HCT116 (cell line): ENCODE results near the gene TMEM74B. TPM values are rescaled to one million over a fixed set of nuclear protein-coding genes. Genes with fewer than 3 reads are reported as not detected.

Experiments
- ATAC-seq: fragments of 200-7000 bp; cut with Tn5 transposase; 2 replicates; pipeline ENCODE4 v1.9.1; 2020; ENCODE audit warnings: mild to moderate bottlenecking, moderate library complexity
- BruUV-seq: library from RNA; stranded (reverse); fragments of 400-500 nt; replicated peaks from 2 replicates; lab custom pipeline; 2021; lab: Mats Ljungman, UMichigan
- CTCF ChIA-PET: fragments of 300-600 bp; sonication (Branson Sonifier 250); formaldehyde crosslinking; loops from one replicate; lab custom pipeline; 2021; ENCODE audit warnings: antibody characterized with exemption; lab: Charles Lee
- POLR2A ChIA-PET: fragments of 300-600, 350-600 bp; sonication (Branson Sonifier 250); formaldehyde crosslinking; loops from one replicate; lab custom pipeline; 2021; ENCODE audit warnings: antibody characterized with exemption; lab: Charles Lee
- RAD21 ChIA-PET, 2 experiments: fragments of 300-600 bp; sonication (Branson Sonifier 250); formaldehyde crosslinking; loops; one replicate each; lab custom pipeline; 2023; ENCODE audit warnings: low total read pairs in 2 of 2; ENCODE audit not compliant: uncharacterized antibody in 2 of 2, unreplicated experiment in 2 of 2, low non-redundant PET in 1 of 2; lab: Charles Lee
- DNase-seq: peaks from one replicate; pipeline ENCODE4 v3.0.0-alpha.2; 2010; ENCODE audit warnings: low read depth, low spot score
- H2AFZ ChIP-seq: fragments of 200-600 bp; shearing (Covaris generic), sonication (generic); 2 replicates; pipeline ENCODE4 v1.6.1; 2017; ENCODE audit warnings: low read depth, mixed run types, mixed read lengths, antibody characterized with exemption, low read length; ENCODE audit not compliant: poor library complexity, severe bottlenecking
- H3K27ac ChIP-seq: 2 replicates; pipeline ENCODE4 v1.5.1; 2012; ENCODE audit warnings: low read depth, low read length
- H3K27me3 ChIP-seq: fragments of 200-600 bp; sonication (generic); 2 replicates; pipeline ENCODE4 v1.6.1; 2016; ENCODE audit warnings: mixed run types, low read length, mixed read lengths; ENCODE audit not compliant: insufficient read depth
- H3K36me3 ChIP-seq, 2 experiments: fragments of 200-500 bp in 1 of 2; fragments of 200-600 bp in 1 of 2; sonication (Bioruptor generic) in 1 of 2; sonication (generic) in 1 of 2; 2 replicates each; pipeline versions ENCODE4 v1.5.1 to v1.6.1; 2014 to 2016; ENCODE audit warnings: low read length in 2 of 2, inconsistent platforms in 1 of 2, mixed read lengths in 1 of 2, mixed run types in 1 of 2; ENCODE audit not compliant: insufficient read depth in 2 of 2, control insufficient read depth in 1 of 2
- H3K4me1 ChIP-seq, 2 experiments: fragments of 200-600 bp in 1 of 2; sonication (generic) in 1 of 2; 2 replicates each; pipeline versions ENCODE4 v1.5.1 to v1.6.1; 2012 to 2017; ENCODE audit warnings: low read length in 2 of 2, inconsistent platforms in 1 of 2, mild to moderate bottlenecking in 1 of 2, mixed read lengths in 1 of 2, mixed run types in 1 of 2, moderate library complexity in 1 of 2; ENCODE audit not compliant: insufficient read depth in 2 of 2, control insufficient read depth in 1 of 2
- H3K4me2 ChIP-seq: fragments of 200-600 bp; sonication (generic); 2 replicates; pipeline ENCODE4 v1.6.1; 2017; ENCODE audit warnings: mixed run types, low read length, mixed read lengths
- H3K4me3 ChIP-seq, 2 experiments: fragments of 200-600 bp in 1 of 2; sonication (generic) in 1 of 2; replicated peaks in 1 of 2; 2 replicates each; pipeline ENCODE4 v1.5.1; 2011 to 2016; ENCODE audit warnings: low read length in 2 of 2, control low read depth in 1 of 2, low read depth in 1 of 2, mild to moderate bottlenecking in 1 of 2, mixed read lengths in 1 of 2, mixed run types in 1 of 2
- H3K79me2 ChIP-seq: fragments of 200-600 bp; sonication (generic); 2 replicates; pipeline ENCODE4 v1.6.1; 2017; ENCODE audit warnings: mild to moderate bottlenecking, mixed run types, low read length, moderate library complexity, mixed read lengths; ENCODE audit not compliant: insufficient read depth
- H3K9ac ChIP-seq: fragments of 200-600 bp; sonication (generic); 2 replicates; pipeline ENCODE4 v1.6.1; 2016; ENCODE audit warnings: low read length, mixed read lengths
- H3K9me2 ChIP-seq: fragments of 200-600 bp; sonication (generic), shearing (Covaris generic); 2 replicates; pipeline ENCODE4 v1.6.1; 2017; ENCODE audit warnings: mixed run types, mild to moderate bottlenecking, moderate library complexity; ENCODE audit not compliant: insufficient read depth
- H3K9me3 ChIP-seq, 2 experiments: fragments of 200-500 bp in 1 of 2; fragments of 200-600 bp in 1 of 2; sonication (Bioruptor generic) in 1 of 2; sonication (generic) in 1 of 2; 2 replicates each; pipeline ENCODE4 v1.6.1; 2014 to 2017; ENCODE audit warnings: low read length in 2 of 2, mixed read lengths in 2 of 2, inconsistent platforms in 1 of 2, low read depth in 1 of 2, mild to moderate bottlenecking in 1 of 2, mixed run types in 1 of 2, moderate library complexity in 1 of 2; ENCODE audit not compliant: control insufficient read depth in 1 of 2, insufficient read depth in 1 of 2
- H4K20me1 ChIP-seq: fragments of 200-600 bp; sonication (generic), shearing (Covaris generic); 2 replicates; pipeline ENCODE4 v1.6.1; 2017; ENCODE audit warnings: mixed run types, mild to moderate bottlenecking, moderate library complexity; ENCODE audit not compliant: insufficient read depth
- CBX3 ChIP-seq: IDR thresholded peaks from 2 replicates; pipeline ENCODE4 v1.6.1; 2012; ENCODE audit warnings: low read depth
- CEBPB ChIP-seq: IDR thresholded peaks from 2 replicates; pipeline ENCODE4 v1.6.1; 2012; ENCODE audit warnings: low read depth
- EGR1 ChIP-seq: IDR thresholded peaks from 2 replicates; pipeline ENCODE4 v1.6.1; 2012; ENCODE audit warnings: low read depth
- ELF1 ChIP-seq: IDR thresholded peaks from 2 replicates; pipeline ENCODE4 v1.6.1; 2012; ENCODE audit warnings: low read depth, borderline replicate concordance
- EZH2 ChIP-seq: fragments of 200-600 bp; sonication (generic); IDR thresholded peaks from 2 replicates; pipeline ENCODE4 v1.6.1; 2017; ENCODE audit warnings: antibody characterized with exemption, mixed run types
- EZH2phosphoT487 ChIP-seq: fragments of 200-600 bp; IDR thresholded peaks from 2 replicates; pipeline ENCODE4 v1.6.1; 2018; ENCODE audit warnings: antibody characterized with exemption, borderline replicate concordance
- FOSL1 ChIP-seq: IDR thresholded peaks from 2 replicates; pipeline ENCODE4 v1.6.1; 2012; ENCODE audit warnings: low read depth
- JUND ChIP-seq: IDR thresholded peaks from 2 replicates; pipeline ENCODE4 v1.6.1; 2012
- POLR2A ChIP-seq: IDR thresholded peaks from 2 replicates; pipeline ENCODE4 v1.7.0; 2011; ENCODE audit warnings: borderline replicate concordance; ENCODE audit not compliant: insufficient read depth, insufficient read length; ENCODE audit errors: extremely low read depth
- POLR2AphosphoS5 ChIP-seq: IDR thresholded peaks from 2 replicates; pipeline ENCODE4 v1.6.1; 2011; ENCODE audit warnings: mild to moderate bottlenecking, low read depth, low read length, moderate library complexity
- RAD21 ChIP-seq: IDR thresholded peaks from 2 replicates; pipeline ENCODE4 v1.6.1; 2012; ENCODE audit warnings: low read depth, mild to moderate bottlenecking
- SP1 ChIP-seq: IDR thresholded peaks from 2 replicates; pipeline ENCODE4 v1.6.1; 2012; ENCODE audit warnings: low read depth
- TCF7L2 ChIP-seq: IDR thresholded peaks from 2 replicates; pipeline ENCODE4 v1.7.0; 2011; ENCODE audit warnings: borderline replicate concordance, inconsistent platforms; ENCODE audit not compliant: insufficient read depth, insufficient read length; ENCODE audit errors: extremely low read depth
- ZNF274 ChIP-seq: fragments of 200-500 bp; sonication (Bioruptor generic); IDR thresholded peaks from 2 replicates; pipeline ENCODE4 v1.6.1; 2014; ENCODE audit warnings: mild to moderate bottlenecking, low read depth, low read length, inconsistent platforms
- intact Hi-C: fragments of 100-400 bp; cut with micrococcal nuclease; formaldehyde crosslinking; loops from 2 replicates; pipeline ENCODE4 v1.10.0; 2022
- total RNA-seq: library from RNA; stranded (reverse); gene quantifications from one replicate; pipeline ENCODE4 v1.2.1, GENCODE V29; 2021; ENCODE audit not compliant: unreplicated experiment
- TF ChIP-seq, protein P1 (sequence below): IDR thresholded peaks from 2 replicates; pipeline ENCODE4 v1.6.1; 2012
- TF ChIP-seq, protein P2 (sequence below): IDR thresholded peaks from 2 replicates; pipeline ENCODE4 v1.6.1; 2012
- TF ChIP-seq, protein P3 (sequence below), 3 experiments: fragments of 200-600 bp in 1 of 3; sonication (generic) in 1 of 3; IDR thresholded peaks in 2 of 3; conservative IDR thresholded peaks in 1 of 3; 2 replicates each; pipeline ENCODE4 v1.5.1; 2012 to 2017; ENCODE audit warnings: low read depth in 2 of 3, low read length in 2 of 3, antibody characterized with exemption in 1 of 3, borderline replicate concordance in 1 of 3, control low read depth in 1 of 3, mild to moderate bottlenecking in 1 of 3, mixed read lengths in 1 of 3, mixed run types in 1 of 3, moderate library complexity in 1 of 3; ENCODE audit not compliant: insufficient read depth in 1 of 3
- TF ChIP-seq, protein P4 (sequence below): IDR thresholded peaks from 2 replicates; pipeline ENCODE4 v1.6.1; 2012; ENCODE audit warnings: low read depth

Gene TMEM74B
- total RNA-seq, 1 experiment from 2014 or later: 25.7 TPM

DNA sequence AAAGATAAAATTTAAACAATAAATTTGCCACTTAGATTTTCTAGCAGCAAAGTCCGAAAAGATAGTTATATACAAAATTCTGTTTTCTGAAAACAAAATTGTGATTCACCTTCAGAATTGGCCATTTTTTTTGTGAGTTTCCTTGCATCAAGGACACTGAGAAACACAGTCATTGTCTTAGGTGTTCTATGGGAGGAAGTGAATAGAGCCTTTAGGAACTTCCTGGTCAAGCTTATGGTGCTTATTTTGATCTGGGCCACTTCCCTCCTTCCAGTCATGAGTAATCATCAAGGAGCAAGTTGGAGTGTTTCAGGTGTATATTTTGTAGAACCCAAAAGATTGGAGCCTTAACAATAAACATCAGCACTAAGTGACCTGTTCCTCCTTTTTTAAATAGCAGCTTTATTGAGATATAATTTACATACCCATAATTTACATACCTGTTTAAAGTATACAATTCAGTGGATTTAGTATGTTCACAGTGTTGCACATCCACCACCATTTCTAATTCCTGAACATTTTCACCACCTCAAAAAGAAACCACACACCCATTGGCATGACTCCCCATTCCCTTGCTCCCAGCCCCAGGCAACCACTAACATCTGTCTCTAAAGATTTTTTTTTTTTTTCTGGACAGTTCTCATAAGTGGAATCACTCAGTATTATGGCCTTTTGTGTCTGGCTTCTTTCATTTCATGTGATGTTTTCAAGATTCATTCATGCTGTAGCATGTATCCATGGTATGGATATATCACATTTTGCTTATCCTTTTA, 17.6 kb downstream of the TMEM74B start:
- no peak overlapping the region for H3K27ac ChIP-seq
- ChIA-PET CTCF (no interaction called here), POLR2A (no interaction called here), RAD21 (no interaction called here)
- H3K36me3 ChIP-seq: peaks cover 29 to 63% of the 10 kb centered on the region in 2 experiments
- TF ChIP-seq TCF7L2 (no peak), ELF1 (no peak), RAD21 (no peak), EZH2phosphoT487 (no peak), CEBPB (no peak), POLR2AphosphoS5 (no peak), CBX3 (no peak), JUND (no peak), EGR1 (no peak), EZH2 (no peak), POLR2A (no peak), SP1 (no peak), ZNF274 (no peak), FOSL1 (no peak)
- TF ChIP-seq, protein P1, sequence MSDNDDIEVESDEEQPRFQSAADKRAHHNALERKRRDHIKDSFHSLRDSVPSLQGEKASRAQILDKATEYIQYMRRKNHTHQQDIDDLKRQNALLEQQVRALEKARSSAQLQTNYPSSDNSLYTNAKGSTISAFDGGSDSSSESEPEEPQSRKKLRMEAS: no peak
- TF ChIP-seq, protein P2, sequence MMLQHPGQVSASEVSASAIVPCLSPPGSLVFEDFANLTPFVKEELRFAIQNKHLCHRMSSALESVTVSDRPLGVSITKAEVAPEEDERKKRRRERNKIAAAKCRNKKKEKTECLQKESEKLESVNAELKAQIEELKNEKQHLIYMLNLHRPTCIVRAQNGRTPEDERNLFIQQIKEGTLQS: no peak
- TF ChIP-seq, protein P3, sequence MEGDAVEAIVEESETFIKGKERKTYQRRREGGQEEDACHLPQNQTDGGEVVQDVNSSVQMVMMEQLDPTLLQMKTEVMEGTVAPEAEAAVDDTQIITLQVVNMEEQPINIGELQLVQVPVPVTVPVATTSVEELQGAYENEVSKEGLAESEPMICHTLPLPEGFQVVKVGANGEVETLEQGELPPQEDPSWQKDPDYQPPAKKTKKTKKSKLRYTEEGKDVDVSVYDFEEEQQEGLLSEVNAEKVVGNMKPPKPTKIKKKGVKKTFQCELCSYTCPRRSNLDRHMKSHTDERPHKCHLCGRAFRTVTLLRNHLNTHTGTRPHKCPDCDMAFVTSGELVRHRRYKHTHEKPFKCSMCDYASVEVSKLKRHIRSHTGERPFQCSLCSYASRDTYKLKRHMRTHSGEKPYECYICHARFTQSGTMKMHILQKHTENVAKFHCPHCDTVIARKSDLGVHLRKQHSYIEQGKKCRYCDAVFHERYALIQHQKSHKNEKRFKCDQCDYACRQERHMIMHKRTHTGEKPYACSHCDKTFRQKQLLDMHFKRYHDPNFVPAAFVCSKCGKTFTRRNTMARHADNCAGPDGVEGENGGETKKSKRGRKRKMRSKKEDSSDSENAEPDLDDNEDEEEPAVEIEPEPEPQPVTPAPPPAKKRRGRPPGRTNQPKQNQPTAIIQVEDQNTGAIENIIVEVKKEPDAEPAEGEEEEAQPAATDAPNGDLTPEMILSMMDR (IDR thresholded peaks at IDR 0.05 in 2 of 3, conservative IDR thresholded peaks at IDR 0.05 in 1 of 3; ENCODE audit: borderline replicate concordance in 1 of 3, insufficient read depth in 1 of 3, low read depth in 2 of 3, low read length in 2 of 3): no peak
- TF ChIP-seq, protein P4, sequence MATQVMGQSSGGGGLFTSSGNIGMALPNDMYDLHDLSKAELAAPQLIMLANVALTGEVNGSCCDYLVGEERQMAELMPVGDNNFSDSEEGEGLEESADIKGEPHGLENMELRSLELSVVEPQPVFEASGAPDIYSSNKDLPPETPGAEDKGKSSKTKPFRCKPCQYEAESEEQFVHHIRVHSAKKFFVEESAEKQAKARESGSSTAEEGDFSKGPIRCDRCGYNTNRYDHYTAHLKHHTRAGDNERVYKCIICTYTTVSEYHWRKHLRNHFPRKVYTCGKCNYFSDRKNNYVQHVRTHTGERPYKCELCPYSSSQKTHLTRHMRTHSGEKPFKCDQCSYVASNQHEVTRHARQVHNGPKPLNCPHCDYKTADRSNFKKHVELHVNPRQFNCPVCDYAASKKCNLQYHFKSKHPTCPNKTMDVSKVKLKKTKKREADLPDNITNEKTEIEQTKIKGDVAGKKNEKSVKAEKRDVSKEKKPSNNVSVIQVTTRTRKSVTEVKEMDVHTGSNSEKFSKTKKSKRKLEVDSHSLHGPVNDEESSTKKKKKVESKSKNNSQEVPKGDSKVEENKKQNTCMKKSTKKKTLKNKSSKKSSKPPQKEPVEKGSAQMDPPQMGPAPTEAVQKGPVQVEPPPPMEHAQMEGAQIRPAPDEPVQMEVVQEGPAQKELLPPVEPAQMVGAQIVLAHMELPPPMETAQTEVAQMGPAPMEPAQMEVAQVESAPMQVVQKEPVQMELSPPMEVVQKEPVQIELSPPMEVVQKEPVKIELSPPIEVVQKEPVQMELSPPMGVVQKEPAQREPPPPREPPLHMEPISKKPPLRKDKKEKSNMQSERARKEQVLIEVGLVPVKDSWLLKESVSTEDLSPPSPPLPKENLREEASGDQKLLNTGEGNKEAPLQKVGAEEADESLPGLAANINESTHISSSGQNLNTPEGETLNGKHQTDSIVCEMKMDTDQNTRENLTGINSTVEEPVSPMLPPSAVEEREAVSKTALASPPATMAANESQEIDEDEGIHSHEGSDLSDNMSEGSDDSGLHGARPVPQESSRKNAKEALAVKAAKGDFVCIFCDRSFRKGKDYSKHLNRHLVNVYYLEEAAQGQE: no peak
- no peaks in the 10 kb centered on the region for H3K79me2 ChIP-seq
- DNase-seq: no peak
- no peak overlapping the region for H2AFZ ChIP-seq
- H3K9ac ChIP-seq: no peak overlapping the region
- H3K4me2 ChIP-seq: no peak overlapping the region
- ATAC-seq: no peak
- no peaks in the 10 kb centered on the region for H3K9me2 ChIP-seq
- no peaks in the 10 kb centered on the region for H3K9me3 ChIP-seq
- intact Hi-C loops: no loop called here
- BruUV-seq: no TSS peak
- H3K4me3 ChIP-seq: no peak overlapping the region
- no peaks in the 10 kb centered on the region for H3K4me1 ChIP-seq
- H3K27me3 ChIP-seq: no peaks in the 10 kb centered on the region
- no peaks in the 10 kb centered on the region for H4K20me1 ChIP-seq
